ENCODE measurements around the gene MORN2. TPM values are rescaled to one million over a fixed set of nuclear protein-coding genes. Genes with fewer than 3 reads are reported as not detected.

Gene MORN2
- polyA plus RNA-seq, 1 donor from 2014 or later = 116 TPM

GRCh38 chr2:38886063-38886462 lies 10.3 kb downstream of the MORN2 start:
- H3K4me3 ChIP-seq (ENCODE audit: low read length) = no peak overlapping the region
- H3K9ac ChIP-seq (ENCODE audit: low read length) = no peak overlapping the region
- no peaks in the 10 kb centered on the region for H3K9me3 ChIP-seq (ENCODE audit: low read length)
- H2AFZ ChIP-seq (ENCODE audit: low read depth, low read length) = no peak overlapping the region
- H4K20me1 ChIP-seq (ENCODE audit: insufficient read depth) = no peaks in the 10 kb centered on the region
- no peaks in the 10 kb centered on the region for H3F3A ChIP-seq (ENCODE audit: insufficient read depth, low read length, poor library complexity, severe bottlenecking)
- no peak overlapping the region for H3K27ac ChIP-seq (ENCODE audit: low read length)
- TF ChIP-seq EZH2 (IDR thresholded peaks at IDR 0.05; ENCODE audit: borderline replicate concordance, insufficient read depth, low read length, poor library complexity, severe bottlenecking) = no peak
- TF ChIP-seq MXI1 (conservative IDR thresholded peaks at IDR 0.05; ENCODE audit: poor library complexity, severe bottlenecking) = no peak
- TF ChIP-seq EP300 (conservative IDR thresholded peaks at IDR 0.05; ENCODE audit: poor library complexity, severe bottlenecking) = no peak
- TF ChIP-seq, protein P1, sequence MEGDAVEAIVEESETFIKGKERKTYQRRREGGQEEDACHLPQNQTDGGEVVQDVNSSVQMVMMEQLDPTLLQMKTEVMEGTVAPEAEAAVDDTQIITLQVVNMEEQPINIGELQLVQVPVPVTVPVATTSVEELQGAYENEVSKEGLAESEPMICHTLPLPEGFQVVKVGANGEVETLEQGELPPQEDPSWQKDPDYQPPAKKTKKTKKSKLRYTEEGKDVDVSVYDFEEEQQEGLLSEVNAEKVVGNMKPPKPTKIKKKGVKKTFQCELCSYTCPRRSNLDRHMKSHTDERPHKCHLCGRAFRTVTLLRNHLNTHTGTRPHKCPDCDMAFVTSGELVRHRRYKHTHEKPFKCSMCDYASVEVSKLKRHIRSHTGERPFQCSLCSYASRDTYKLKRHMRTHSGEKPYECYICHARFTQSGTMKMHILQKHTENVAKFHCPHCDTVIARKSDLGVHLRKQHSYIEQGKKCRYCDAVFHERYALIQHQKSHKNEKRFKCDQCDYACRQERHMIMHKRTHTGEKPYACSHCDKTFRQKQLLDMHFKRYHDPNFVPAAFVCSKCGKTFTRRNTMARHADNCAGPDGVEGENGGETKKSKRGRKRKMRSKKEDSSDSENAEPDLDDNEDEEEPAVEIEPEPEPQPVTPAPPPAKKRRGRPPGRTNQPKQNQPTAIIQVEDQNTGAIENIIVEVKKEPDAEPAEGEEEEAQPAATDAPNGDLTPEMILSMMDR (IDR thresholded peaks at IDR 0.05; ENCODE audit: poor library complexity, severe bottlenecking) = no peak
- TF ChIP-seq REST (IDR thresholded peaks at IDR 0.05; ENCODE audit: borderline replicate concordance) = no peak
- no peak for TF ChIP-seq TAF1 (IDR thresholded peaks at IDR 0.05; ENCODE audit: low read depth)
- TF ChIP-seq POLR2AphosphoS5 (IDR thresholded peaks at IDR 0.05) = no peak
- TF ChIP-seq RAD21 (conservative IDR thresholded peaks at IDR 0.05) = no peak
- TF ChIP-seq SMC3 (conservative IDR thresholded peaks at IDR 0.05; ENCODE audit: poor library complexity) = no peak
- H3K4me2 ChIP-seq (ENCODE audit: low read length) = no peak overlapping the region
- H3K79me2 ChIP-seq (replicated peaks; ENCODE audit: insufficient read depth, low read length) = no peaks in the 10 kb centered on the region
- H3K9me2 ChIP-seq (ENCODE audit: insufficient read depth, low read length) = no peaks in the 10 kb centered on the region
- H3K27me3 ChIP-seq (ENCODE audit: insufficient read depth, low read depth, low read length) = no peaks in the 10 kb centered on the region
- H3K36me3 ChIP-seq (ENCODE audit: insufficient read depth, low read length) = no peaks in the 10 kb centered on the region

GRCh38 chr2:38887347-38887746 lies 11.6 kb downstream of the MORN2 start:
- no peaks in the 10 kb centered on the region for H4K20me1 ChIP-seq (ENCODE audit: insufficient read depth)
- H2AFZ ChIP-seq (ENCODE audit: low read depth, low read length) = no peak overlapping the region
- H3K27ac ChIP-seq (ENCODE audit: low read length) = no peak overlapping the region
- no peak for TF ChIP-seq SMC3 (conservative IDR thresholded peaks at IDR 0.05; ENCODE audit: poor library complexity)
- TF ChIP-seq POLR2AphosphoS5 (IDR thresholded peaks at IDR 0.05) = no peak
- TF ChIP-seq EZH2 (IDR thresholded peaks at IDR 0.05; ENCODE audit: borderline replicate concordance, insufficient read depth, low read length, poor library complexity, severe bottlenecking) = no peak
- TF ChIP-seq EP300 (conservative IDR thresholded peaks at IDR 0.05; ENCODE audit: poor library complexity, severe bottlenecking) = no peak
- no peak for TF ChIP-seq REST (IDR thresholded peaks at IDR 0.05; ENCODE audit: borderline replicate concordance)
- no peak for TF ChIP-seq TAF1 (IDR thresholded peaks at IDR 0.05; ENCODE audit: low read depth)
- no peak for TF ChIP-seq RAD21 (conservative IDR thresholded peaks at IDR 0.05)
- TF ChIP-seq MXI1 (conservative IDR thresholded peaks at IDR 0.05; ENCODE audit: poor library complexity, severe bottlenecking) = no peak
- TF ChIP-seq, protein P1 (IDR thresholded peaks at IDR 0.05; ENCODE audit: poor library complexity, severe bottlenecking) = no peak
- no peaks in the 10 kb centered on the region for H3F3A ChIP-seq (ENCODE audit: insufficient read depth, low read length, poor library complexity, severe bottlenecking)
- H3K9ac ChIP-seq (ENCODE audit: low read length) = no peak overlapping the region
- H3K9me2 ChIP-seq (ENCODE audit: insufficient read depth, low read length) = no peaks in the 10 kb centered on the region
- H3K4me3 ChIP-seq (ENCODE audit: low read length) = no peak overlapping the region
- H3K36me3 ChIP-seq (ENCODE audit: insufficient read depth, low read length) = no peaks in the 10 kb centered on the region
- no peaks in the 10 kb centered on the region for H3K79me2 ChIP-seq (replicated peaks; ENCODE audit: insufficient read depth, low read length)
- H3K4me2 ChIP-seq (ENCODE audit: low read length) = no peak overlapping the region
- no peaks in the 10 kb centered on the region for H3K9me3 ChIP-seq (ENCODE audit: low read length)
- no peaks in the 10 kb centered on the region for H3K27me3 ChIP-seq (ENCODE audit: insufficient read depth, low read depth, low read length)
